DOHH2 (cell line): Measurements from ENCODE around the gene MDFIC.

Experiments used
- H3F3A ChIP-seq: fragments of 200-600 bp; sonication (generic), shearing (Covaris generic); 2 replicates; pipeline ENCODE4 v1.6.0; 2016; ENCODE audit warnings: antibody characterized with exemption, mild to moderate bottlenecking; ENCODE audit not compliant: control insufficient read depth, insufficient read depth
- H3K27ac ChIP-seq: fragments of 200-600 bp; sonication (generic); 2 replicates; pipeline ENCODE4 v1.5.1; 2014; ENCODE audit warnings: low read depth, mild to moderate bottlenecking, low read length, moderate library complexity
- H3K27me3 ChIP-seq: fragments of 200-600 bp; sonication (generic); 2 replicates; pipeline ENCODE4 v1.6.1; 2014; ENCODE audit warnings: mild to moderate bottlenecking, low read length, mixed read lengths; ENCODE audit not compliant: control insufficient read depth
- H3K36me3 ChIP-seq: fragments of 200-600 bp; sonication (generic); 2 replicates; pipeline ENCODE4 v1.6.1; 2014; ENCODE audit warnings: mild to moderate bottlenecking, low read length, moderate library complexity, mixed read lengths; ENCODE audit not compliant: control insufficient read depth
- H3K4me1 ChIP-seq: fragments of 200-600 bp; sonication (generic); 2 replicates; pipeline ENCODE4 v1.6.1; 2014; ENCODE audit warnings: mild to moderate bottlenecking, low read length, mixed read lengths; ENCODE audit not compliant: control insufficient read depth
- H3K4me2 ChIP-seq: fragments of 200-600 bp; sonication (generic); 2 replicates; pipeline ENCODE4 v1.6.0; 2014; ENCODE audit warnings: mild to moderate bottlenecking, low read length, moderate library complexity
- H3K4me3 ChIP-seq: fragments of 200-600 bp; sonication (generic); 2 replicates; pipeline ENCODE4 v1.5.1; 2014; ENCODE audit warnings: mild to moderate bottlenecking, low read length, mixed read lengths
- H3K79me2 ChIP-seq: fragments of 200-600 bp; sonication (generic); 2 replicates; pipeline ENCODE4 v1.6.1; 2014; ENCODE audit warnings: mild to moderate bottlenecking, low read length, mixed read lengths; ENCODE audit not compliant: control insufficient read depth
- H3K9me2 ChIP-seq: fragments of 200-600 bp; sonication (generic); replicated peaks from 2 replicates; pipeline ENCODE4 v1.6.1; 2014; ENCODE audit warnings: mild to moderate bottlenecking, low read length, mixed read lengths; ENCODE audit not compliant: control insufficient read depth
- H3K9me3 ChIP-seq: fragments of 200-600 bp; sonication (generic); 2 replicates; pipeline ENCODE4 v1.6.1; 2014; ENCODE audit warnings: antibody characterized with exemption, low read length, mixed read lengths; ENCODE audit not compliant: control insufficient read depth, insufficient read depth
- H4K20me1 ChIP-seq: fragments of 200-600 bp; sonication (generic); 2 replicates; pipeline ENCODE4 v1.6.0; 2014; ENCODE audit warnings: low read depth, mild to moderate bottlenecking, antibody characterized with exemption, low read length, moderate library complexity; ENCODE audit not compliant: control insufficient read depth, insufficient read depth
- EZH2phosphoT487 ChIP-seq: fragments of 200-600 bp; sonication (generic); IDR thresholded peaks from 2 replicates; pipeline ENCODE4 v1.6.1; 2017; ENCODE audit warnings: borderline replicate concordance, mild to moderate bottlenecking, antibody characterized with exemption, low read length, moderate library complexity, mixed read lengths
- TF ChIP-seq, protein P1 (sequence below): fragments of 200-600 bp; sonication (generic); IDR thresholded peaks from one replicate; pipeline ENCODE4 v1.5.1; 2014; ENCODE audit warnings: antibody characterized with exemption, mild to moderate bottlenecking, low read depth, low read length; ENCODE audit not compliant: poor library complexity, severe bottlenecking

MDFIC gene

DNA sequence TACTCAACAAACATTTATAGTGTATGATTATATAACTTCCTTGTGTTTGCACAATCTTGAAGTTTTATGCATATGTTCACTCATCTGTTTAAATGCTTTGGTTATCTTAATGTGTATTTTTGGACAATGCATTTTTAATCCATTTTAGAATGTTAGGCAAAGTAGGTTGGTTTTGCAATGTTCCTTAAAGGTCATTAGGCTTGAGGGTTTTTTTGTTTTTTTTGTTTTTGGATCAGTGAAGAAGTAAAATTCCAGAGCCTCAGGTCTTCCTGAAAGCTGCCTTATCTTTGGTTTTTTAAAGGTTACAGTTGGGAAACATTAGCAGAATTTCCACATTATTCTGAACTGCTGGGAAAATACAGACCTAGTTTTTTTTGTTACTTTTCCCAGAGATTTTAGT is 12.8 kb downstream of the MDFIC start:
- Histone ChIP-seq H3K4me3 (no peak overlapping the region), H3K9me3 (no peaks in the 10 kb centered on the region), H3F3A (no peaks in the 10 kb centered on the region), H3K4me2 (0 out of 2 replicates have a peak overlapping the region, but pooled peaks have one; percentile 4), H3K9me2 (no peaks in the 10 kb centered on the region), H3K36me3 (no peaks in the 10 kb centered on the region), H3K27ac (no peak overlapping the region), H4K20me1 (no peaks in the 10 kb centered on the region), H3K4me1 (peaks cover 50% of the 10 kb centered on the region), H3K27me3 (no peaks in the 10 kb centered on the region), H3K79me2 (peaks cover 50% of the 10 kb centered on the region)
- TF ChIP-seq EZH2phosphoT487, result no peak
- TF ChIP-seq, protein P1, sequence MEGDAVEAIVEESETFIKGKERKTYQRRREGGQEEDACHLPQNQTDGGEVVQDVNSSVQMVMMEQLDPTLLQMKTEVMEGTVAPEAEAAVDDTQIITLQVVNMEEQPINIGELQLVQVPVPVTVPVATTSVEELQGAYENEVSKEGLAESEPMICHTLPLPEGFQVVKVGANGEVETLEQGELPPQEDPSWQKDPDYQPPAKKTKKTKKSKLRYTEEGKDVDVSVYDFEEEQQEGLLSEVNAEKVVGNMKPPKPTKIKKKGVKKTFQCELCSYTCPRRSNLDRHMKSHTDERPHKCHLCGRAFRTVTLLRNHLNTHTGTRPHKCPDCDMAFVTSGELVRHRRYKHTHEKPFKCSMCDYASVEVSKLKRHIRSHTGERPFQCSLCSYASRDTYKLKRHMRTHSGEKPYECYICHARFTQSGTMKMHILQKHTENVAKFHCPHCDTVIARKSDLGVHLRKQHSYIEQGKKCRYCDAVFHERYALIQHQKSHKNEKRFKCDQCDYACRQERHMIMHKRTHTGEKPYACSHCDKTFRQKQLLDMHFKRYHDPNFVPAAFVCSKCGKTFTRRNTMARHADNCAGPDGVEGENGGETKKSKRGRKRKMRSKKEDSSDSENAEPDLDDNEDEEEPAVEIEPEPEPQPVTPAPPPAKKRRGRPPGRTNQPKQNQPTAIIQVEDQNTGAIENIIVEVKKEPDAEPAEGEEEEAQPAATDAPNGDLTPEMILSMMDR, result no peak

DNA sequence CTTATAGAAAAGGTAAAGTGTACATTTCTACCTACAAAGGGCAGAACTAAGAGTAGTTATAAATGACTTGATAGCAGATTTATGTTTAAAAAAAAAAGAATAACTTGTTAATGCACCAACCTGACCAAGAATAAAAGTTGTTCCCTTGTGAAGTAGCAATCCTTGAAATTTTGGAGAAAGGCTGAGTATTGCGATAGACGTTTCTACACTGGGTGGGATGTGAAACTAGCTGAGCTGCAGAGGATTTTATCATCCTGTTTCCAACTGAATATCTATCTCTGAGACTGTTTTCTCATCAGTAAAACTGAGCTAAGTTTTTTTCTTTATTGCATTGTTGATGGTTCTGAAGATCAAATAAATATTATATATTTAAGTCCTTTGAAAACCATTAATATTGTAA is 14.6 kb downstream of the MDFIC start:
- no peaks in the 10 kb centered on the region for H3K36me3 ChIP-seq
- peaks cover 33% of the 10 kb centered on the region for H3K4me1 ChIP-seq
- H3K4me3 ChIP-seq, result no peak overlapping the region
- no peak overlapping the region for H3K4me2 ChIP-seq
- H3K79me2 ChIP-seq, result peaks cover 35% of the 10 kb centered on the region
- H3K9me3 ChIP-seq, result no peaks in the 10 kb centered on the region
- H3K27ac ChIP-seq, result no peak overlapping the region
- no peak for TF ChIP-seq EZH2phosphoT487
- TF ChIP-seq, protein P1, result no peak
- no peaks in the 10 kb centered on the region for H3K27me3 ChIP-seq
- H3F3A ChIP-seq, result no peaks in the 10 kb centered on the region
- no peaks in the 10 kb centered on the region for H4K20me1 ChIP-seq
- no peaks in the 10 kb centered on the region for H3K9me2 ChIP-seq

DNA sequence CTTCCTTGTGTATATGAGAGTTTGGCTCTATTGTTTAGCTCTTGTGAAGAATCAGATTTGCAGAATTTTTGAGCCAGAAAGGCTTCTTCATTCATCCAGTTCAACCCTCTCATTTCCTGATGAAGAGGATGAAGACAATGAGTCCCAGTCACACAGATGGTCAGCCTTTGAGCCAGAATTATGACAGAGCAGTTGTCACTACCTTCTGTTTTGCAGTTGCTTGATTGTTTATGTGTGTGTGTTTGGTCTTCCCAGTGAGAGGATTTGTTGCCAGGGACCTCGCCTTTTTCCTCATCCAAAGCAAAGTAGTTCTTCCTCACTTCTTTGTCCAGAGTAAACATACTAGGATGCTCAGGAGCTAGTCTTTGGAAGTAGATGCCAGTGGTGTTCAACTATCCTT is 15.6 kb downstream of the MDFIC start:
- no peak for TF ChIP-seq EZH2phosphoT487
- TF ChIP-seq, protein P1, result no peak
- no peaks in the 10 kb centered on the region for H3K36me3 ChIP-seq
- H3K9me2 ChIP-seq, result no peaks in the 10 kb centered on the region
- H3K4me2 ChIP-seq, result no peak overlapping the region
- H3K79me2 ChIP-seq, result peaks cover 25% of the 10 kb centered on the region
- no peaks in the 10 kb centered on the region for H3F3A ChIP-seq
- H4K20me1 ChIP-seq, result no peaks in the 10 kb centered on the region
- no peaks in the 10 kb centered on the region for H3K27me3 ChIP-seq
- no peaks in the 10 kb centered on the region for H3K9me3 ChIP-seq
- H3K27ac ChIP-seq, result no peak overlapping the region
- peaks cover 26% of the 10 kb centered on the region for H3K4me1 ChIP-seq
- no peak overlapping the region for H3K4me3 ChIP-seq

DNA sequence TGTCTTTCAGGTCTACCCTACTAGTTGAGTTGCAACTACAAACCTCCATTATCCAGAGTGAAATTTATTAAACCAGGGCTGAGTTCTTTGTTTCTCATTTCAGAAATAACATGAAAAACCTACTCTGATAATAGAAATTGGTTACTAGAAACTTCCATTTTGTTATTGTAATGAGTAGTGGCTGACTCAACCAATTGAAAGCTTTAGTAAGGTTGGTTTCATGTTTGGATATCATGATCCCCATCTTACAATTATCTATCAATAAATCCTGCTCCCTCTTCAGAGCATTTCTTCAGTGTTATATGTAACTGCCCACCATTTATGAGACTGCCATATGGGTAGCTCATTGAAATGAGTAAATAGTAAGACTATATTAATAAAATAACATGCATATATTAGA is 16.9 kb downstream of the MDFIC start:
- no peak overlapping the region for H3K27ac ChIP-seq
- H3K9me3 ChIP-seq, result no peaks in the 10 kb centered on the region
- H3K4me2 ChIP-seq, result no peak overlapping the region
- H3K36me3 ChIP-seq, result peaks cover 3% of the 10 kb centered on the region; the same call in 1 of the 2 replicates
- H3K27me3 ChIP-seq, result no peaks in the 10 kb centered on the region
- no peak overlapping the region for H3K4me3 ChIP-seq
- peaks cover 15% of the 10 kb centered on the region for H3K4me1 ChIP-seq
- no peaks in the 10 kb centered on the region for H3K9me2 ChIP-seq
- H4K20me1 ChIP-seq, result no peaks in the 10 kb centered on the region
- no peaks in the 10 kb centered on the region for H3F3A ChIP-seq
- H3K79me2 ChIP-seq, result peaks cover 16% of the 10 kb centered on the region
- TF ChIP-seq, protein P1, result no peak
- no peak for TF ChIP-seq EZH2phosphoT487
